NCI-H2196 treated with DMSO at 0.1 percent for 48 hours (cell line): ENCODE results near the gene VMO1.

Experiments used
- DNase-seq: peaks from one replicate; lab custom pipeline; 2025; ENCODE audit not compliant: unreplicated experiment; lab: John Stamatoyannopoulos, UW

VMO1 gene

GRCh38 chr17:4764595-4764994, 21.6 kb downstream of the VMO1 start:
- DNase-seq, result no peak

- DNase-seq, result no peak
These were observed 26.4 kb downstream of the VMO1 start for GRCh38 chr17:4759776-4760236.

GRCh38 chr17:4753392-4753791, 32.8 kb downstream of the VMO1 start:
- no peak for DNase-seq

DNA sequence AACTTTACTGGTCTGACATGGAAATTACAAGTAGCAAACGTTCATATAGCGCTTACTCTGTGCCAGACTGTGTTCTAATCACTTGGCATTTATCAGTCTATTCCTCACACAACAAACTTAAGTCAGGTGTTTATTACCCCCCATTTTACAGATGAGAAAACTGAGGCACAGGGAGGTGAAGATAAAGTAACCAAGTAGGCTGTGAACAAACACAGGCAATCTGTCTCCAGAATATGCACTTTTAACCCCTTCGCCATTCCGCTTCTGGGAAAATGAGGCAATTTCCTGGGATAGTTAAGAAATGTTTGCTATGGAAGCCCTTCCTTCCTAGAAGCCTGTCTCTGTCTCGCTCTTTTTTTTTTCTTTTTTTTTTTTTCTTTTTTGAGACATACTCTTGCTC, 34.2 kb downstream of the VMO1 start:
- no peak for DNase-seq

DNA sequence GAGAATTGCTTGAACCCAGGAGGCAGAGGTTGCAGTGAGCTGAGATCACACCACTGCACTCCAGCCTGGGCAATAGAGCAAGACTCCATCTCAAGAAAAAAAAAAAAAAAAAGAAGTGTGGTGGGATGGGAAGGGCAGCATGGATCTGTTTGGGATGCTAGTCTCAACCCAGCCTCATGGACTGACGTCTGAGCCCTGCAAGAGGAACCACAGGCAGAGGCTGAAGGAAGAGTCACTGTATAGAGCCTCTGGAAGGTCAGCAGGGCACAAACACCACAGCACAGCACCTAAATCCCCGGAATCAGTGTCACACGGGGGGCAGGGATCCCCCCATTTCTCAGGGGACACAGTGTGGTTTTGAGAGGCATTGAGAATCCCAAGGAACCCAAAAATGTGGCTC, 35.6 kb downstream of the VMO1 start:
- DNase-seq, result no peak

- DNase-seq, result no peak
These were observed 37.5 kb downstream of the VMO1 start for GRCh38 chr17:4748686-4749085.

DNA sequence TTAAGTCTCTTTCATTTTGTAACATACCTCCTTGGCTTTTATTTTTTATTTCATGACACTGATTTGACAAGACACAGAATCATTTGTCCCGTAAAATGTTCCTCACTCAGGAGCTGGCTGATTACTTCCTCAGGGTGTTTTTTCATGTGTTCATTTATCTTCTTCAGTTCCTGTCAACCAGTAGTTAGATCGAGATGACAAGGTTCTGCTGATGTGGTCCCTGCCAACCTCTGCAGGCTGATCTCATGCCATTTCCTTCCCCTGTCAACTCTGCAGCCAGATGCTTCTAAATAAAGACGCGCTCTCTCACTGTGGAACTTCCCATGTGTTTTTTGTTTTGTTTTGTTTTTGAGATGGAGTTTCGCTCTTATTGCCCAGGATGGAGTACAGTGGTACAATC, 38.3 kb downstream of the VMO1 start:
- no peak for DNase-seq

DNA sequence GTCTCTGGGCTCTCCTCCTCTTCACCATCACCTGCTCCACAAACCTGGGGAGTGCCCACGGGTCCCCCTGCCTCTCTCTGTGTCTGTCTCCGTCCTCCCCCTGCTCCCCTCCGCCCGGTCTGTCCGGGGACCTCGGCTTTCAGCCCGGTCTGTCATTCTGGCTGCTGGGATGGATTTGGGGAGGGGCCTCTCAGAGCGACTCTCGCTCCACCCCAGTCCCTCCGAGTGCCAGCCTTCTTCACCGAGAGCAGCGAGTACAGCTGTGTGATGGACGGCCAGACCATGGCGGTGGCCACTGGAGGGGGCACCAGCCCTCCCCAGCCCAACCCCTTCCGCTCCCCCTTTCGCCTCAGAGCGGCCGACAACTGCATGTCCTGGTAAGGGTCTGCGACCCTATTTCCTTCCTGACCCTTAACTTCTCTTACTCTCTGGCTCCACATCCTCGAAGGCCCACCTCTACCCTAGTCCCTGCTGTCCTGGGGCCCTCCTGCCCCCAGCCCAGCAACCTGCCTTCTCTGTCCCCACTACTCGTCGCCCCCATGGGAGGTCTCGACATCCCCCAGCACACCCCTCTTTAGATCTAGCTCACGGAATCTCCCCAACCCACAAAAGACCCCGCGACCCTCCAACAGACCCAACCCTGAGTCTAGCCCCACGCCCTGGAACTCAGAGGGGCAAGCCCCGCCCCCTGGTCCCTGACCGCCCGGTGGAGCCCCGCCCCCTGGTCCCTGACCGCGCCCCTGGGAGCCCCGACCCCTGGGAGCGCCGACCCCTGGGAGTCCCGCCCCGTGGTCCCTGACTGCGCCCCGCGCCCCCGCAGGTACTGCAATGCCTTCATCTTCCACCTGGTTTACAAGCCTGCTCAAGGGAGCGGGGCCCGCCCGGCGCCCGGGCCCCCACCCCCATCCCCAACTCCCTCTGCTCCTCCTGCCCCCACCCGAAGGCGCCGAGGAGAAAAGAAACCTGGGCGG, 40.9 kb downstream of the VMO1 start:
- no peak for DNase-seq

GRCh38 chr17:4743898-4744297, 42.3 kb downstream of the VMO1 start:
- DNase-seq, result no peak

DNA sequence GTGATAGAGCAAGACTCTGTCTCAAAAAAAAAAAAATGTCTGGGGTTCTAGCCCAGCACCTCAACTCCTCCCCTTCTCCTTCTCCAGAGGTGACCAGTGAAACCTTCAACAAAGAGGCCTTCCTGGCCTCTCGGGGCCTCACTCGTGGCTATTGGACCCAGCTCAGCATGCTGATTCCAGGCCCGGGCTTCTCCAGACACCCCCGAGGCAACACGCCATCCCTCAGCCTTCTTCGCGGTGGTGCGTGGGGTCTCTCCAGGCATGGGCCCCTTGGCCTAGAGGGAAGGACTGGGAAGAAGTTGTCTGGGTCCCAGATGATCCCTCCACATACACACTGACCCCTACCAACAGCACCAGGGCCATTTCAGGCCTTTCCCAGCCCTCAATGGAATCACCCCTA, 42.9 kb downstream of the VMO1 start:
- no peak for DNase-seq

DNA sequence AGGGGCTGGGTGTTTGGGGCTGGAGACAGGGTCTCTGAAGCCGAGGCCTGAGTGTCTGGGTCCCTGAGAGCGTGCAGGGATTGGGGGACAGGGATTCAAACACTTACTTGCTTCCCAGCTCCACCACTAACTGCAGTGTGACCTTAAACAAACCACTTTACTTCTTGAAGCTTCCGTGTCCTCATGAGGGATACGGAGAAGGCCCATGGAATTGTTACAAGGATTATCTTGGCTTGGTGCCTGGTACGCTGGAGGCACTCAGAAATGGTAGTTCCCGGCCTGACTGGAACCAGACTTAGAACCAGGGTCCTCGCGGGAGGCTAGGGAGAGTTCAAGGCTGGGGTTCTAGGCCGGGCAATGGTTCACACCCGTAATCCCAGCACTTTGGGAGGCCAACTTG, 43.5 kb downstream of the VMO1 start:
- DNase-seq, result no peak

DNA sequence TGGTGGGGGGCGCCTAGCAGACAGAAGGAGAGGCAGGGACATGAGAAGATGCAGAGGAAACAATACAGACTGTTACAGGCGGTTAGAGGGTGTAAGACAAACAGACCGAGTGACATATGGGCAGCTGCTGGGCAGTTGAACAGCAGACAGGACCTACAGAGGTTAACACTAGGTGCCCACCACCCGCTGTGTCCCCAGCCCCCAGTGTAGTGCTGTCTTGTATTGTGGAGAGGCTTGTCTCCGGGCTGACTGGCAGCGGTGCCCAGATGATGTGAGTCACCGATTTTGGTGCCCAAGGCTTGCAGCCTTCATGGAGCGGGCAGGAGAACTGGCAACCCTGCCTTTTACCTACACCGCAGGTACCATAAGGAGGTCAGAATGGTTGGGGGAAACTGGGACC, 44.0 kb downstream of the VMO1 start:
- DNase-seq, result no peak

DNA sequence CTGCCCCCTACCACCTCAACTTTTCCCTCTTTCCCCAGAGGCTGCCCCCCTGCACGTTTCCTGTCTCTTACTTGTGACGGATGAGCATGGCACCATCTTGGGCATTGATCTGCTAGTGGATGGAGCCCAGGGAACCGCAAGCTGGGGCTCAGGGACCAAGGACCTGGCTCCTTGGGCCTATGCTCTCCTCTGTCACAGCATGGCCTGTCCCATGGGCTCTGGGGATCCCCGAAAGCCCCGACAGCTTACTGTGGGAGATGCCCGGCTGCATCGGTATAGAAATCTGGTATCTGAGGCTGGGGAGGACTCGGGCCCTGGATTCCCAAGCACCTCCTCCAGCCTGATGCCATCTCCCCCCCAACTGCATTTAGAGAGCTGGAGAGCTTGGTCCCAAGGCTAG, 44.6 kb downstream of the VMO1 start:
- DNase-seq, result no peak

- no peak for DNase-seq
These were observed 45.6 kb downstream of the VMO1 start for GRCh38 chr17:4740584-4740983.

DNA sequence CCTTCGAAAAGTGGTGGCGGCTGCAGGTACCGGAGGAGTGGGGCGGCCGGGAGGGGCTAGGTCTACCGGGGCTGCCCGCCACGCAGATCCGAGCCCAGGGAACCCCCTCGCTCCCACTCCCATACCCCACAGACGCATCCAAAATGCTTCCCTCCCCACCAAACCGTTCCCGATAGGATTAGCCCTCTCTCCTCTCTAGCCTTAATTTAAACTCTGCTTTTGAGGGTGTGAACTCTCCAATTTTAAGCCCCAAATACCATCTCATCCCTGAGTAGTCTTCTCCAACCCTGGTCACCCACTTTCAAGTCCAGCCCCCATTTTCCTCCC, 46.2 kb downstream of the VMO1 start:
- DNase-seq, result no peak

GRCh38 chr17:4739122-4740024, 46.8 kb downstream of the VMO1 start, which contains the start of the genes CXCL16 and ZMYND15:
Gene CXCL16, minus strand, starts transcription at chr17:4739928. Its CDS starts 589 bp downstream, at chr17:4739339.
Gene ZMYND15, plus strand, starts transcription at chr17:4739833. Its CDS starts 716 bp downstream, at chr17:4740549.
- DNase-seq, result no peak

- no peak for DNase-seq
These were observed 47.7 kb downstream of the VMO1 start for GRCh38 chr17:4738136-4739121.

GRCh38 chr17:4735876-4736651, 50.1 kb downstream of the VMO1 start:
- no peak for DNase-seq
